ENCODE measurements around the gene CMTM8.
A peak's percentile ranks its signal among the peaks of the same experiment; 100 is the strongest.

CMTM8 gene

DNA sequence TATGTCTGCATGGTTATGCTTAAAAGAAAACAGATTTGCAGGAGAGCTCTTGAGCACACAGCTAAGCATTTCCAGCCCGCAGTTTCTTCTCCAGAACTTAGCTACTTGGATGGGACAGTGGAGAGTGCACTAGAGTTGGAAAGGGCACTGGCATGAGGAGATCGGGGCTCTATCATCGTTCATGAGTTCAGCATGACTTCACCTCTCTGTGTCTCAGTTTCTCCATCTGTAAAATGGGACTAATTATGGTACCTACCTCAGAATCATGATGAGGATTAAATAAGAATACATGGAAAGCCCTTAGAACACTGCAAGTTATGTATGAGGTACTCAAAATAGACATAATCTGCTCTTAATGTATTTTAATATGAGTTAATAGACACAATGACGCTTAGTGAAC, 69.9 kb downstream of the CMTM8 start:
- no peak for DNase-seq (ENCODE audit: low read depth)

DNA sequence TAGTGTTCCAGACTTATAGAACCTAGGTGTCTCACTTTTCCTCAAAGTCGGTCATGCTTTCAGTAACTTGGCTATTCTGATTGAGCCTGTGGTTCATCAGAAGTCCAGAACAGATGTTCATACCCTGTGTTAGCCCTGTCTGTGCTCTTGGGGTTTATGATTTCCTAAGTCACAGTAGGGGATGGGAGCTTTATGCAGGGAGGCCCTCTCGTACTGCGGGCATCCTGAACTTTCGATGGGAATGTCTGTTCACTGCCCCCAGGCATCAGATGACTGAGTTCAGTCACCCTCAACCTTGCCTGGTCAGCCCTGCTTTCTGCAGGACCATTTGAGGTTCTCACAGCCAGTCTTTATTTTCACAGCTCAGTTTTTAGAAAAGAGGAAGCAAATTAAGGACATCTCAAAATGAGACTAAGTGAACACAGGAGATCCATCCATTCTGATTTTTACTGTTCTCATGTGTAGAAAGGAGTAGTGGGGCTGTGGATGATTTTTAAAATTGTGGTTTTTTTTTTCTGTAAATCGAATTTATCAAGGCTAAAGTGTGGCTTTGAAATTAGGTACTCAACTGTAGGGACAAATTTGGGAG, 71.3 kb downstream of the CMTM8 start:
- DNase-seq (ENCODE audit: low read depth): no peak

DNA sequence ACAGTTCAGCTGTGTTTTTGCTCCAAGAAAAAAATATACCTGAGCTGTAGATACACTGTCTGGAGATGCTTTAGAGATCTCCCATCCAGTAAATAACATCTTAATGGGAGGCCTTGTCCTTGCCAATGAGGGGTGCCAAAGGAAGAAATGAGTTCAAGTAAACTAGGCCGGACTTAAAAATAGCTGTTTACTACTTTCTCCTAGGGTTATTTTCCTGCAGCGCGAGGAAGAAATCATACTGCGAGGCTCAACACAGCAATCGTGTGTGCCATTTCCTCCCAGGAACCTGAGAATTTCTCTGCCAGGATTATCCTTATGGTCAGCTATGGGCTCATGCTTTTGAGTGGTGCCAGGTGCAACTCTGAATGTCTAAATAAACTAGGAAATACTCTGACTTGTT, 71.9 kb downstream of the CMTM8 start:
- DNase-seq (ENCODE audit: low read depth): no peak

DNA sequence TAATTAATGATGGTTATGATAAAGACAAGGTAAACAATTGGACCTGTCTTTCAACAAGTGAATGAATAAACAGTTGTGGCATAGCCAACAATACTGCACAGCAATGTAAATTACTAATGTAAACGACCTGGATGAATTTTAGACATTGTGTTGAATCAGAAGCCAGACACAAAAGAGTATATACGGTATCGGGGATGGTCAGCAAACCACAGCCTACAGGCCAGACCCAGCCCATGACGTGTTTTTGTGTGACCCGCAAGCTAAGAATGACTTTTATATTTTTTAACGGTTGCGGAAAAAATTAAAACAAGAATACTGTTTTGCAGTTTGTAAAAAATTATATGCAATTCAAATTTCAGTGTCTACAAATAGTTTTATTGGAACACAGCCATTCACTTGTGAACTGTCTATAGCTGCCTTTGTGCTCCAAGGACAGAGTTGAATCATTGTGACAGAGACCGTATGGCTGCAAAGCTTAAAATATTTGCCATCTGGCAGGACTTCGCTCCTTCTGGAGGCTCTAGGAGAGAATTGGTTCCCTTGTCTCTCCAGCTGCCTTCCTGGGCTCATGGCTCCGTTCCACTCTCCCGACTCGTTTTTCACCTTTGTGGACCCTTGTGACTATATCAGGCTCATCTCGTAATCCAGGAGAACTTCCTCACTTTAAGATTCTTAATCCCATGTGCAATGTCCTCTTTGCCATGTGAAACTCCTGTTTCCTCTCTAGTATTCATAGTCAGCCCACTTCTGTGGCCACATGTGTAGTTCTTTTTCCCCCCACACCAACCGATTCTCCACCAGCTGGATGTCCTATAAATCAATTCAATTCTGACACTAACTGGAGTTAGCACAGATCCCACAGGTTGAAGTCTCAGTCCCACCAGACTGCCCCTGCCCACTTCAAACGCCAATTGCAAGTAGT, 72.7 kb downstream of the CMTM8 start:
- DNase-seq (ENCODE audit: low read depth): no peak

DNA sequence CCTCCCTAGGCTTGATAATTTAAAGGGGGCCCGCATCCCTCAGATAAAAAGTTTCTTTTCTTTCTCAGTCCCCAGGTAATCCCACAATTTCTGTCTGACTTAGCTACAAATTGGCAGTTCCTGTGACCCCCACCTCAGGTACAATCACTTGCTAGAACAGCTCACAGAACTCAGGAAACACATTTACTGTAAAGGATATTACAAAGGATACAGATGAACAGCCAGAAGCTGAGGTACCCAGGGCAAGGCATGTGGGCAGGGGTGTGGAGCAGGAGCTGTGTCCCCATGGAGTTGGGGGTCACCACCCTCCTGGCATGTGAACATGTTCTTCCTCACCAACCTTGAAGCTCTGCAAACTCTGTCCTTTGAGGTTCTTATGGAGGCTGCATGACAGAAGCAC, 73.8 kb downstream of the CMTM8 start:
- no peak for DNase-seq (ENCODE audit: low read depth)

DNA sequence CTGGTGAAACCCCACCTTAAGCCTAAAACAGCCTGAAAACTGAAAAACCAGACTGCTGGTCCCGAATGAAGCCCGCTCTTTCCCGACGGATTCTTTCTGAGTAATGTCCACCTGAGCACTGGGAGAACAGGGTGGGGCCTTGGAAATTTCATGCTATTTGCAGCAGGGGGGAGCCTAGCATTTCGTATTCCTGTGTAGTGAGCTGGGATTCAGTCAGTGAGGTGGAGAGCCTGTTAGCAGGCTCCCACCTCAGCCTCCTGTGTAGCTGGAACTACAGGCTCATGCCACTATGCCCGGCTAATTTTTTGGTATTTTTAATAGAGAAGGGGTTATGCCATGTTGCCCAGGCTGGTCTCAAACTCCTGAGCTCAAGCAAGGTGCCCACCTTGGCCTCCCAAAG, 74.7 kb downstream of the CMTM8 start:
- DNase-seq (ENCODE audit: low read depth): no peak

DNA sequence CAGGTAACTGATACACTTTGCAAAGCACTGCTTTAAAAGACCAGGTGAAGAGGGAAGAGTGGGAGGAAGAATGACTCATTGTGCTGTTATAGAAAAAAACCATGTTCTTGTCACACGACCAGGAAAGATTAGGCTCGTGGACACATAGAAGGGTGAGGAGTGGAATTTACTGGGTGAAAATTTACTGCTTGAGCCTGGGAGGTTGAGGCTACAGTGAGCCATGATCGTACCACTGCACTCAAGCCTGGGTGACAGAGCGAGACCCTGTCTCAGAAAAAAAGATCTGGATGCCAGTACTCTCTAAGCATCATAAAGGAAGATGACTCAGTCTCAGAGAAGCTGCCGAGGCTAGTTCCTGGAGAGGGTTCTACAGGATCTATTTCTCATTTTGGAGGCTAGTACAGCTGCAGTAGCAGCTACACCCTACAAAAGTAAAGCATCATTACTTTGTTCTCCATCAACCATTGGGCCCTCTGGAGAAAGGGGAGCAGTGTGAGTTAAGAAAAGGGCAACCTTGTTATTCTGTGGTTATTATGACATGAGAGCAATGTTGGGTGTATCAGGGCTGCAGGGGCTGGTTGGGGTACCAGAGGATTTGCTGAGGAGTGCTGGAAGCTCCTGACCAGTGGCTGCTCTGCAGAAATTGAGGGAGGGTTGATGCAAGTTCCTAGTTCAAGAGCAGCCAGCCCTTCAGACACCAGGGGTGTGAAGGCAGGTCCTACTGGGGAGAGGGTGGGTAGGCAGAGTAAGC, 75.4 kb downstream of the CMTM8 start:
- peak; percentile 53 for DNase-seq (ENCODE audit: low read depth)

DNA sequence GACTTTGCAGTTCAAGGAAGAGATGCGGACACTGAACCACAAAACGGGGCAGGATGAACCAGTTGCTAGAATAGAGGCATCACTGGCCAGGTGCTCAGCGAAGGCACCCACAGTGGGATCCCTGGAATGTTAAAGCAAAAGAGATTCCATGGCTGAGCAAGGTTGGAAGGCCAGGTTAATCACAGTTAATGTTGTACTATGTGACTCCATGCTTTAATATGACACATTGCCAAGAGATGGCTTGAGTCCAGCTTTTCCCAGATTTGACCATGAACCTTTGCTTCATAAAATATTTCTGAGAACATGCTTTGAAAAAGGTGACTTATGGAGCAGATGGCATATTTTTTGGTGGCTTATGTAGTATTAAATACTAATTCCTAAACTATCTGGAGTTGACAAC, 77.0 kb downstream of the CMTM8 start:
- DNase-seq (ENCODE audit: low read depth): no peak

DNA sequence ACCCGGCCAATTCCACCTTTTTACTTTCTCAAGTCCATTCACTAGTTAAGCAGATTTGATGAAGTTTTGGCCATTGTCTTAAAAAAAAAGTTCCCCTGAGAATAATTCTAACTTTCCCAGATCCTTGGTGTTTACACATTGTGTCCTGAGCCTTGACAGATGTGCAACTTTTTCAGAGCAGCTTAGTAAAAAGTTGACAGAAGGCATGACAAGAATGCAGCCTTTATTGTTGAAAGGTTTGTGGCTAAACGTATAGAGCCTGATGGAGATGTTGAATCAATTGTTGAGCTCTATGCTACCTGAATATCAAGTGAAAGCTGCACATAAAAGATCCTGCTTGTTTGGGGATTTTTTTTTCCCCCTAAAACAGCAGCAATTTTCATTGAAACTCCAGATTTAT, 77.8 kb downstream of the CMTM8 start:
- no peak for DNase-seq (ENCODE audit: low read depth)

DNA sequence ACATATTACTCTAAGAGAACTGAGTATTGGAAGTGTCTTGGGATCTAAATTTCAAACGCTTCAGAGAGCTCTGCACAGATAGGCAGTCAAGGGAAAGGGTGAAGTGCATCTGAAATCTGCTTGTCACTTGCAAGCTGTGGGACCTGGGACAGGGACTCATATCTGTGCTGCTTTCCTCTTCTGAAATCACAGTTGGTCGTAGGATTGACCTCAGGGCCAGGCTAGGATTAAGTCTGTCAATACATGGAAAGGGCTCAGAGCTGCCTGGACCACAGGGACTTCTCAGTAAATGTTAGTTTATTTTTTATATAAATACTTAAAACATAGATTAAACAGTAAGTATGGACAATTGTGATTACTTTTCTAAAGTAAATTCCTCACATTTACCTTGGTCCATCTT, 78.5 kb downstream of the CMTM8 start:
- DNase-seq (ENCODE audit: low read depth): no peak

DNA sequence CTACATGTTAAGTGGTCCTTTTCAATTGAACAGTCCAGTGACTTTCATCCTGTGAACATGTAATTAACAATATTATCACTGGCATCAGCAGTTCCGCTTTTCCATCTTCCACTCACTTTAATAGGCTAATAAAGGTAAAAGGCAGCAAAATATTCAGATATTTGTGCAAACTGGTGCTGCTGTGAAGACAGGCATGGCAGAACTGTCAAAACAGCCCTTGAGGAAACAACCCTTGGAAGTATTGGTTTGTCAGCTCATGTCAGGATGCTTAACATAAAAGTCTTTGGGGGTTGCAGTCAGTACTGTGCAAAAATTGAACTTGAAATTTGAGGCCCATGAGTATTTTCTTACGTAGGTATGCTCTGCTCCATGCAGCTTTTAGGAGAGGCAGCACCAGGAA, 81.1 kb downstream of the CMTM8 start:
- no peak for DNase-seq (ENCODE audit: low read depth)

DNA sequence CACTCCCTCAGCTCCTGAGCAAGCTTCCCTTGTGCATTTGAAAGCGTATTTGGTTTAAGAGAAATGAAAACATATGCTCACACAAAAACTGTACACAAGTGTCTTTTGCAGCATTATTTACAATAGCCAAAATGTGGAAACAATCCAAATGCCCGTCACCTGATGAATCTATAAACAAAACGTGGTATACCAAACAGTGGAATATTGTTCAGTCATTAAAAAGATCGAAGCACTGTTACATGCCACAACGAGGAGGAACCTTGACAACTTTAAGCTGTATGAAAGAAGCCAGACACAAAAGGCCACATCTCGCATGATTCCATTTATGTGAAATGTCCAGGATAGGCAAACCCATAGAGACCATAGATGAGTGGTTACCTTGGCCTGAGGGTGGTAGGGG, 81.6 kb downstream of the CMTM8 start:
- DNase-seq (ENCODE audit: low read depth): no peak

DNA sequence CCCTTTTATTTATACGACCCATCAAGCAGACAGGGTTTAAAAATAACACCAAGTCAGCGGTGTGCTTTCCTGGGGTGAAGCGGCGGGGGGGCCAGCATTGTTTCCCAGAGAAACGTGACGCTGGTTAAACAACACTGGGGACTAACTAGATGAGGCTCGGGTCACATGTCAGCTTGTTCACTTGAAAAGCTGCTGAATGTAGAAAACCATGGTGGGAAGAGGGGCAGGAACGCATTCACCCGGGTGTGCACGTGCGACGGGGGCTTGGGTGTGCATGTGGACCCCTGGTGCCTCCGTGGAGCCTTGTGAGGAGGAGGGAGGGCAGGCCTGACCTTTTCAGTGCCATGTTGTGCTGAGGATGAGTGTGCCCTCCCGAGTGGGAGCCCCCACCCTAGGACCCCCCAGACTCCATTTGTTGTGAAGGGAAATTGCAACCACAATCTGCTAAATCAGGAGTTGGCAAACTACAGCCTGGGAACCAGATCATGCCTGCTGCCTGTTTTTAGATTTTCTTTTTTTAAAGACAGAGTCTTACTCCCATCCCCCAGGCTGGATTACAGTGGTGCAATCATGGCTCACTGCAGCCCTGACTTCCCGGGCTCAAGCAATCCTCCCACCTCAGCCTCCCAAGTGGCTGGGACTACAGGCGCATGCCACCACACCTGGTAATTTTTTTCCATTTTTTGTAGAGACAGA, 82.8 kb downstream of the CMTM8 start:
- no peak for DNase-seq (ENCODE audit: low read depth)

DNA sequence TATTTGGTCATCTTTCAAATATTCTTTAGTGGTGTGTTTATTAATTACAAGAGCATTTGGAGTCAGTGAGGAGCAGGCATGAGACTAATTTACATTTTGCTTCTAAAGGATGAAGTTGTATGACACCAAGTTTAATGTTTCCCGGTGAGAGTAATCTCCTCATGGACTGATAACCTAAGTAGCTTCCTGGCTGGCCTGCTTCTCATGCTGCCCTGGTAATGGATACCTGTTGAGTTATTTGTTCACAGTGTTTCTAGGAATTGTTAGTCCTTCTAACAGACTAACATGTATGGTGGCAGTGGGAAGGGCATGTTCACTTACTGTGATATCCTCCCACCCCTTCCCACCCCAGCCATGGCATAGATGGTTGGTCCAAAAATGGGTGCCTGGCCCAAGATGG, 83.8 kb downstream of the CMTM8 start:
- no peak for DNase-seq (ENCODE audit: low read depth)

DNA sequence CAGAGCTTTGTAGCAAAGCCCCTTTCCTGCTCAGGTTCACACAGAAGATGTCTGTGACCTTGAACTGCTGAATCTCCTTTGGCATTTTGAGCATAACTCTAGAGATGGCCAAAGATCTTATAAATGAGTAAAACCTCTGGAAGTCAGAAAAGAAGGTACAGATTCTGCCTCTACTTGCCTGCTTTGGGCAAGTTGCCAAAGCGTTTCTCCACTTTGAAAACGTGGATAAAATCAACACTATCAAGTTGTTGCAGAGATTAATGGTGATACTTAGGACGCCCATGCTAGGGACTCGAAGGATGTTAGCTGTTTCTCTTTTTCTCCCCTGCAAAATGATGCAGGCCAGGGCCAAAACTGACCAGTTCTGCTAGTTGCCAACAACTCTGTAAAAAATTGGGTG, 85.1 kb downstream of the CMTM8 start:
- DNase-seq (ENCODE audit: low read depth): no peak

DNA sequence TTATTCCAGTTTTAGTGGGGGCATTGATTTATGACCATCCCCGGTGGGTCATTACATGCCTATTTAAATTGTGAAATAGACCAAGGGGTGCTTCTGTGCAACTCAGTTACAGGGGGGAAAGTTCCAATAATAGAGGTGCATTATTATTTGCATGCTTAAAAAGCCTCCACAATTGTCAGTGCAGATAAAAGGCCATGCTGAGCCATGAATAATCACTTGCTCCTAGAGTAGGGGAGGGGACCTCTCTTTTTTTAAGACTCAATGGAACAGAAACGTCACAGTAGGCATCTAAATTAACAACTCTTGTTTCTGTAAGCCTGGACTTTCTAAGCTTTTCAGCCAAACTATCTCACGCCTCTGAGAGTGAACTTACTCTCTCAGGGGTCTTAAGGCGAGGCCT, 86.7 kb downstream of the CMTM8 start:
- no peak for DNase-seq (ENCODE audit: low read depth)

DNA sequence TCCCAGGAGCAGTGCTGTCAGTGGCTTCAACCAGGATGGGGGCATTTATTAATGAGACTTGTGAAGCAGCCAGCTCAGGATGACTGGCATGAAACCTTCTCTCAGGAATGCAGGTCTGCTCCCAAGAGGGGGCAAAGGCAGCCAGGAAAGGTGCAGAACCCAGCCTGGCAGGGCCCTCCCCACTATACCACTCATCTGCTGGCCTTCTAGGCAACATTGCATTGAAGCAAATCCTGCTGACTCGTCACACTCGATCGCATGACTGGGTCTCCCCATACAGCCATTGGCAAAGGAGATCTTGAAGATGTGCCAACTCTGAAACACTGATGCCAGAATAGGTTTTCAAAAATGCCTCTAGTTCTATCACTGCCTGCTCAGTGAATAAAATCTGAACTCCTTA, 87.4 kb downstream of the CMTM8 start:
- no peak for DNase-seq (ENCODE audit: low read depth)

DNA sequence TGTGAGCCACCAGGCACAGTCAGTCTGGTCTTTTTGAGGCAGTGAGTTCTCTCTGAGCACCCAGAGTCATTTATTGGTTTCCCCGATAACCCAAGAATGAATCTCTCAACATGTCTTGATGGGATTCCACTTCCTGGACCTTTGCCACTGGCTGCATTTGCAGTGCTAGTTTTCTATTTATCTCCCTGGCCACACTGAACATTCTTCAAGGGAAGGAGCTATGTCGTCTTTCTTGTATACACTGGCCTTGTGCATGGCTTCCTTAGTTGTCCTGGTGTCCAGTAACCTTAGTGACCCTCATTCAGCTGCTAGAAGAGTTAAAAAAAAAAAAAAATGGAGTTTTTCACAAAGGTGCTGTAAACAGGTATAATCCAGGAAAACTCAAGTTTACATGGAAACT, 88.3 kb downstream of the CMTM8 start:
- no peak for DNase-seq (ENCODE audit: low read depth)

DNA sequence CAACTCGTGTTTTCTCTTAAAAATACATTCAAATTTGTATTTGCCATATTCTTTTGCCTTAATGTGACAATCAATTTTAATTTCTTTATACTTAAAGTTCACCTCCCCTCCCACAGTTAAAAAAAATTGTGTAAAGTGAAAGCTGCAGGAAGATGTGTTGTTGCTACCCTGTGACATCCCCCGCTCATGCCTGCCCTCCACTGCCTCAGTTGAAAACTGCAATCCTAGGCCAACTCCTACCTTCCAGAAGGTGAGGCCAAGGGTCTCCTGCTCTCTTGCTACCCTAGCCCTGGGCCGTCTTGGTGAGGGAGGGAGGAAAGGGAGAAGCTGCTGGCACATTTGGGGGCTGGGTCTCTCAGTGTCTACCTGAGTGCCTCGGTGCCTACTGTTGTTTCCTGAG, 96.2 kb downstream of the CMTM8 start:
- peak; percentile 22 for DNase-seq (ENCODE audit: low read depth)

DNA sequence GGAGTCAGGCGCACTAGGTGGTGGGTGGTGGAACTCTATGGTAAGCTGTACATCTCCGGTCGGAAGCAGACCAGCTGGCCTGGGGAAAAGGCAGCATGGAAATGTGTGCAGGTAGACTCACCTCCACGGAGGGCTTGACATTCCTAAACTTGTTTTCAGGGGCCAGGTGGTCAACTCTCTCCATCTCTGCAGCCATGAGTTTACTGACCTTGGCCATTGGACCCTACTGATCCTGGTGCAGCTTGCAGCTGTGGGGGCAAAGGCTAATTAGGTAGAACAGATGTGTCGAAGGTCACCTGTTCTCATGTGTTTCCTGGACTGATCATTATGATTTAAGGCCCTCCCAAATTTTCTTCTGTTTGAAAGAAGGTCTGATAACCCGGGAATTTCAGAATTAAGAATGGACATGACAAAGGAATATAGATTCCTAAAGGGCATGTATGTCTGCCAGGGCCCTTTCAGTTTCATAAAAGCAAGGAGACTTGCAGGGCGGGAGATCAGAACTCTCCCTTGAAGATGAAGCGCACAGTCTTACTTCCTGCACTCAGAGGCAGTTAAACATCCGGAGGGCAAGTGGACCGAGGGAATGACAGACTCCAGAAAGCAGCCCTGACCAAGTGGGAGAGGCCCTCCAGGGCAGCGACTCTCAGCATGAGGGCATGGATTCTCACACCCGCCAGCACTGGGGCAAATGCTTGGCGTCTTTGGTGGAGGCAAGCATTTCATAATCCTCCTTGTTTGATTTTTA, 97.1 kb downstream of the CMTM8 start:
- no peak for DNase-seq (ENCODE audit: low read depth)

DNA sequence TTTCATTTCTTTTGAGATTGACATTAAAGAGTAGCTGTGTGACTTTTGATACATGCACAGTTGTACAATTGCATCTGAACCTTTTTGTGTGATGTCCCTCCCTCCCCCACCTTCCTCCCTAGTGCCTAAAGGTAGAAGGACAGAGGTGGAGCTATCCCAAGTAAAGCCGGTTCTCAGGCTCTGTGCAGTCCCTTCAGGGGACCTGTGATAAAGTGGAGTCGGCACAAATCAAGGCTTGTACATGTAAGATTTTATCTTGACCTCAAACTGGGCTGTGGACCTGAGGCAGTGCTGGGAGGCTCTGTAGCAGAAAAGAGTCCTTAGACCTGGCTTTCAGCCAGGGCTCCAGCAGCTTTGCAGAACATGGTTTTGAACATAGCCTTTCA, 97.6 kb downstream of the CMTM8 start:
- DNase-seq (ENCODE audit: low read depth): no peak

DNA sequence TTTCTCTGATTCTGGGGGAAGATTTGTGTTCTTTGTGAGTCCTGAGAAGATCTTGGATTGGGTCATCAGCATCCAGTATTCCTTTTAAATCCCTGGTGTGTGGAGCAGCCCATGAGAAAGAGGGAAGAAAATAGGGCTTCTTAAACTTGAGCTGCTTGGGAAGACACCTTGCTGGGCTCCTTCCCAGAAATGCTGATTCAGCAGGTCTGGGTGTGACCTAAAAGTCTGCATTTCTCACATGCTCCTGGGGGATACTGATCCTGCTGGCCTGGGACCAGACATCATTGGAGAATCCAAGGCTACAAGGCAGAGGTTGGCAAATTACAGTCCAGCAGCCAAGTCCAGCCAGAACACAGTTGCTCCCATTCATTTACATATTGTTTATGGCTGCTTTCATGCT, 99.0 kb downstream of the CMTM8 start:
- DNase-seq (ENCODE audit: low read depth): no peak

Data from ELR (cell line).